ENCODE results near the gene SH3PXD2B.

DNA sequence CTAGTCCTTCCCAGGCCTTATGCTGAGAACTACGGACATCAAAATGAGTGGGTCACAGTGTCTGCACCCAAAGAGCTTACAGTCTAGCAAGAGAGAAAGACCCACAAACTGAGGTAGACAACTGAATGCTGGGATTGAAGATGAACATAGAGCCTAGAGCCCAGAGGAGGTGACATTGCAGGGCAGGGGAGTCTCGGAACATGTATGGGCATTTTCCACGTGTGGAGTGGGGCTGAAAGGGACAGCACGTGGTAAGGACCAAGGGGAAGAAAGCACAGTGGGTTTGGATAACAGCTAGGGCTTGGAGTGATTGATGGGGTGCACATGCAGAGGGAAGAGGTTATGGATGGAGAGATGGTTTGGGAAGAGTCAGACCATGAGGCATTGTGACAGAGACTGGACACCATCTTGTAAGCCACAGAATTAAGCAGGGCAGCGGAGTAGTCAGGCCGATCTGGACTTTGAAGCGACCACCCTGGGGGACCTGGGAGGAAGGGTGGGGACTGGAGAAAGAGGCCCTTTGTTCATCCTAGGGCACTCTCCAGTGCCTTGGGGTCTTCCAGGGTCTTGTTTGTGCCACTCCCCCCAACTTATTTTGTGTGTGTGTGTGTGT, 47.5 kb upstream of the SH3PXD2B start:
- no peak for TF ChIP-seq EP300 (IDR thresholded peaks at IDR 0.05; ENCODE audit: borderline replicate concordance)
- TF ChIP-seq, protein P1, sequence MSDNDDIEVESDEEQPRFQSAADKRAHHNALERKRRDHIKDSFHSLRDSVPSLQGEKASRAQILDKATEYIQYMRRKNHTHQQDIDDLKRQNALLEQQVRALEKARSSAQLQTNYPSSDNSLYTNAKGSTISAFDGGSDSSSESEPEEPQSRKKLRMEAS (IDR thresholded peaks at IDR 0.05): no peak
- no peak for TF ChIP-seq RAD21 (IDR thresholded peaks at IDR 0.05; ENCODE audit: low read depth)
- TF ChIP-seq, protein P2, sequence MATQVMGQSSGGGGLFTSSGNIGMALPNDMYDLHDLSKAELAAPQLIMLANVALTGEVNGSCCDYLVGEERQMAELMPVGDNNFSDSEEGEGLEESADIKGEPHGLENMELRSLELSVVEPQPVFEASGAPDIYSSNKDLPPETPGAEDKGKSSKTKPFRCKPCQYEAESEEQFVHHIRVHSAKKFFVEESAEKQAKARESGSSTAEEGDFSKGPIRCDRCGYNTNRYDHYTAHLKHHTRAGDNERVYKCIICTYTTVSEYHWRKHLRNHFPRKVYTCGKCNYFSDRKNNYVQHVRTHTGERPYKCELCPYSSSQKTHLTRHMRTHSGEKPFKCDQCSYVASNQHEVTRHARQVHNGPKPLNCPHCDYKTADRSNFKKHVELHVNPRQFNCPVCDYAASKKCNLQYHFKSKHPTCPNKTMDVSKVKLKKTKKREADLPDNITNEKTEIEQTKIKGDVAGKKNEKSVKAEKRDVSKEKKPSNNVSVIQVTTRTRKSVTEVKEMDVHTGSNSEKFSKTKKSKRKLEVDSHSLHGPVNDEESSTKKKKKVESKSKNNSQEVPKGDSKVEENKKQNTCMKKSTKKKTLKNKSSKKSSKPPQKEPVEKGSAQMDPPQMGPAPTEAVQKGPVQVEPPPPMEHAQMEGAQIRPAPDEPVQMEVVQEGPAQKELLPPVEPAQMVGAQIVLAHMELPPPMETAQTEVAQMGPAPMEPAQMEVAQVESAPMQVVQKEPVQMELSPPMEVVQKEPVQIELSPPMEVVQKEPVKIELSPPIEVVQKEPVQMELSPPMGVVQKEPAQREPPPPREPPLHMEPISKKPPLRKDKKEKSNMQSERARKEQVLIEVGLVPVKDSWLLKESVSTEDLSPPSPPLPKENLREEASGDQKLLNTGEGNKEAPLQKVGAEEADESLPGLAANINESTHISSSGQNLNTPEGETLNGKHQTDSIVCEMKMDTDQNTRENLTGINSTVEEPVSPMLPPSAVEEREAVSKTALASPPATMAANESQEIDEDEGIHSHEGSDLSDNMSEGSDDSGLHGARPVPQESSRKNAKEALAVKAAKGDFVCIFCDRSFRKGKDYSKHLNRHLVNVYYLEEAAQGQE (IDR thresholded peaks at IDR 0.05; ENCODE audit: low read depth): no peak
- TF ChIP-seq TEAD4 (IDR thresholded peaks at IDR 0.05): no peak
- TF ChIP-seq TAF1 (IDR thresholded peaks at IDR 0.05; ENCODE audit: low read depth): no peak
- TF ChIP-seq YY1 (IDR thresholded peaks at IDR 0.05; ENCODE audit: low read depth): no peak
- no peak for TF ChIP-seq EGR1 (IDR thresholded peaks at IDR 0.05)
- TF ChIP-seq, protein P3, sequence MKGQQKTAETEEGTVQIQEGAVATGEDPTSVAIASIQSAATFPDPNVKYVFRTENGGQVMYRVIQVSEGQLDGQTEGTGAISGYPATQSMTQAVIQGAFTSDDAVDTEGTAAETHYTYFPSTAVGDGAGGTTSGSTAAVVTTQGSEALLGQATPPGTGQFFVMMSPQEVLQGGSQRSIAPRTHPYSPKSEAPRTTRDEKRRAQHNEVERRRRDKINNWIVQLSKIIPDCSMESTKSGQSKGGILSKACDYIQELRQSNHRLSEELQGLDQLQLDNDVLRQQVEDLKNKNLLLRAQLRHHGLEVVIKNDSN (IDR thresholded peaks at IDR 0.05): no peak
- TF ChIP-seq CREB1 (IDR thresholded peaks at IDR 0.05; ENCODE audit: low read depth): no peak
- TF ChIP-seq NFIC (IDR thresholded peaks at IDR 0.05): no peak
